Measurements from ENCODE around the gene MROH7.
A peak's percentile ranks its signal among the peaks of the same experiment; 100 is the strongest.

The MROH7 gene

GRCh38 chr1:54728027-54728426 lies 86.4 kb downstream of the MROH7 start:
- DNase-seq (ENCODE audit: low spot score): no peak
- no peak overlapping the region for H3K27ac ChIP-seq
- TF ChIP-seq CTCF (conservative IDR thresholded peaks at IDR 0.05; ENCODE audit: low read depth): no peak
- CTCF ChIA-PET: no interaction called here
- POLR2A ChIA-PET (ENCODE audit: low non-redundant PET): no interaction called here

- TF ChIP-seq CTCF (conservative IDR thresholded peaks at IDR 0.05; ENCODE audit: low read depth): no peak
- CTCF ChIA-PET: interaction anchor here (0.6 kb wide), 1 partner anchor 160 kb away, joined by 3 read pairs; no protein-coding TSS in a partner anchor
- POLR2A ChIA-PET (ENCODE audit: low non-redundant PET): no interaction called here
These were observed 95.1 kb downstream of the MROH7 start for GRCh38 chr1:54736685-54737084.

GRCh38 chr1:54738244-54738643 lies 96.7 kb downstream of the MROH7 start:
- ChIA-PET CTCF (interaction anchor here (0.6 kb wide), 1 partner anchor 71 kb away, joined by 4 read pairs; no protein-coding TSS in a partner anchor), POLR2A (ENCODE audit: low non-redundant PET) (no interaction called here)

More at GRCh38 chr1:54736685-54737084, 95.1 kb downstream of the MROH7 start:
- H3K27ac ChIP-seq: no peak overlapping the region
- DNase-seq (ENCODE audit: low spot score): no peak

GRCh38 chr1:54741531-54741930 lies 99.9 kb downstream of the MROH7 start:
- CTCF ChIA-PET: interaction anchor here (0.5 to 0.6 kb wide), 2 partner anchors 20 to 74 kb away, joined by 3 read pairs; no protein-coding TSS in a partner anchor
- POLR2A ChIA-PET (ENCODE audit: low non-redundant PET): no interaction called here
- no peak overlapping the region for H3K27ac ChIP-seq
- DNase-seq (ENCODE audit: low spot score): no peak
- TF ChIP-seq CTCF (conservative IDR thresholded peaks at IDR 0.05; ENCODE audit: low read depth): no peak

More at GRCh38 chr1:54738244-54738643, 96.7 kb downstream of the MROH7 start:
- no peak overlapping the region for H3K27ac ChIP-seq
- DNase-seq (ENCODE audit: low spot score): no peak
- TF ChIP-seq CTCF (conservative IDR thresholded peaks at IDR 0.05; ENCODE audit: low read depth): no peak

GRCh38 chr1:54742282-54742681 lies 100.7 kb downstream of the MROH7 start:
- no peak overlapping the region for H3K27ac ChIP-seq
- ChIA-PET CTCF (interaction anchor here (0.5 to 0.6 kb wide), 2 partner anchors 21 to 73 kb away, joined by 3 read pairs; no protein-coding TSS in a partner anchor), POLR2A (ENCODE audit: low non-redundant PET) (no interaction called here)
- no peak for TF ChIP-seq CTCF (conservative IDR thresholded peaks at IDR 0.05; ENCODE audit: low read depth)
- DNase-seq (ENCODE audit: low spot score): no peak

- DNase-seq (ENCODE audit: low spot score): no peak
- peak overlapping the region; percentile 14; the same call in 1 of the 2 replicates for H3K27ac ChIP-seq
- POLR2A ChIA-PET (ENCODE audit: low non-redundant PET): no interaction called here
- TF ChIP-seq CTCF (conservative IDR thresholded peaks at IDR 0.05; ENCODE audit: low read depth): no peak
- CTCF ChIA-PET: interaction anchor here (0.8 kb wide), 1 partner anchor 675 kb away, joined by 4 read pairs; no protein-coding TSS in a partner anchor
These were observed 102.0 kb downstream of the MROH7 start for GRCh38 chr1:54743416-54744226.

Data from RWPE1 (cell line).